ENCODE results near the gene ARFGAP1.
A peak's percentile ranks its signal among the peaks of the same experiment; 100 is the strongest.
"Not testable (repeated sequence)": the region's sequence is repeated elsewhere in the genome, so short reads cannot be mapped to it uniquely, and the experiment has no call there.

Gene ARFGAP1

GRCh38 chr20:63249891-63250290 lies 22.7 kb upstream of the ARFGAP1 start:
- peak overlapping the region; percentile 58 for H3K4me3 ChIP-seq
- peaks cover 20% of the 10 kb centered on the region; the same call in 1 of the 2 replicates for H3K36me3 ChIP-seq
- H3K4me2 ChIP-seq: peak overlapping the region; percentile 97
- TF ChIP-seq Cebpa-rat (IDR thresholded peaks at IDR 0.05): no peak
- H3K9ac ChIP-seq: peak overlapping the region; percentile 73
- peaks cover 39% of the 10 kb centered on the region for H4K20me1 ChIP-seq
- peaks cover 28% of the 10 kb centered on the region for H3K27me3 ChIP-seq
- H3K27ac ChIP-seq: peak overlapping the region; percentile 91
- no peaks in the 10 kb centered on the region for H3K9me3 ChIP-seq
- H3K4me1 ChIP-seq: peaks cover 94% of the 10 kb centered on the region

- peak overlapping the region; percentile 94 for H3K27ac ChIP-seq
- peaks cover 14% of the 10 kb centered on the region; the same call in 1 of the 2 replicates for H3K36me3 ChIP-seq
- peak overlapping the region; percentile 97 for H3K4me2 ChIP-seq
- peaks cover 94% of the 10 kb centered on the region for H3K4me1 ChIP-seq
- peaks cover 42% of the 10 kb centered on the region for H3K27me3 ChIP-seq
- H3K4me3 ChIP-seq: peak overlapping the region; percentile 85
- H3K9ac ChIP-seq: peak overlapping the region; percentile 91
- peaks cover 28% of the 10 kb centered on the region; the same call in 1 of the 2 replicates for H4K20me1 ChIP-seq
- not testable (repeated sequence) for H3K9me3 ChIP-seq
Measured at GRCh38 chr20:63251350-63251749, 21.3 kb upstream of the ARFGAP1 start.

GRCh38 chr20:63252284-63252711 lies 20.3 kb upstream of the ARFGAP1 start:
- peak overlapping the region; percentile 91 for H3K9ac ChIP-seq
- peak overlapping the region; percentile 97 for H3K4me2 ChIP-seq
- H4K20me1 ChIP-seq: peaks cover 18% of the 10 kb centered on the region; the same call in 1 of the 2 replicates
- peak overlapping the region; percentile 85 for H3K4me3 ChIP-seq
- no peak for TF ChIP-seq Cebpa-rat (IDR thresholded peaks at IDR 0.05)
- no peaks in the 10 kb centered on the region for H3K9me3 ChIP-seq
- H3K36me3 ChIP-seq: peaks cover 7% of the 10 kb centered on the region; the same call in 1 of the 2 replicates
- H3K27ac ChIP-seq: peak overlapping the region; percentile 94
- H3K4me1 ChIP-seq: peaks cover 94% of the 10 kb centered on the region
- H3K27me3 ChIP-seq: peaks cover 50% of the 10 kb centered on the region

GRCh38 chr20:63253065-63253437 lies 19.6 kb upstream of the ARFGAP1 start:
- Histone ChIP-seq H3K9me3 (no peaks in the 10 kb centered on the region), H4K20me1 (peaks cover 17% of the 10 kb centered on the region; the same call in 1 of the 2 replicates), H3K27ac (peak overlapping the region; percentile 94), H3K36me3 (peaks cover 1% of the 10 kb centered on the region; the same call in 1 of the 2 replicates), H3K4me2 (peak overlapping the region; percentile 97), H3K4me1 (peaks cover 94% of the 10 kb centered on the region), H3K27me3 (peaks cover 50% of the 10 kb centered on the region), H3K9ac (peak overlapping the region; percentile 91), H3K4me3 (peak overlapping the region; percentile 85)
- TF ChIP-seq Cebpa-rat (IDR thresholded peaks at IDR 0.05): no peak

- Histone ChIP-seq H3K36me3 (no peaks in the 10 kb centered on the region), H4K20me1 (peaks cover 17% of the 10 kb centered on the region; the same call in 1 of the 2 replicates), H3K27me3 (peaks cover 50% of the 10 kb centered on the region), H3K9ac (peak overlapping the region; percentile 91), H3K4me1 (peaks cover 94% of the 10 kb centered on the region), H3K4me2 (peak overlapping the region; percentile 97), H3K4me3 (peak overlapping the region; percentile 85), H3K27ac (peak overlapping the region; percentile 94), H3K9me3 (no peaks in the 10 kb centered on the region)
- TF ChIP-seq Cebpa-rat (IDR thresholded peaks at IDR 0.05): no peak
Measured at GRCh38 chr20:63253438-63254231, 19.0 kb upstream of the ARFGAP1 start.

- Histone ChIP-seq H3K4me1 (peaks cover 94% of the 10 kb centered on the region), H3K4me3 (peak within 1 kb of the TSS; percentile 85), H3K4me2 (peak within 1 kb of the TSS; percentile 97), H3K36me3 (no peaks in the 10 kb centered on the region), H3K27me3 (peaks cover 50% of the 10 kb centered on the region), H3K9me3 (no peaks in the 10 kb centered on the region), H3K9ac (peak within 1 kb of the TSS; percentile 91), H3K27ac (peak within 1 kb of the TSS; percentile 94), H4K20me1 (peaks cover 16% of the 10 kb centered on the region)
- no peak for TF ChIP-seq Cebpa-rat (IDR thresholded peaks at IDR 0.05)
Measured at GRCh38 chr20:63254232-63254605, 18.4 kb upstream of the ARFGAP1 start, which contains the start of gene NKAIN4. Gene NKAIN4, minus strand, starts transcription at chr20:63254463. Its CDS starts 13 bp downstream, at chr20:63254450.

- Histone ChIP-seq H3K4me3 (peak overlapping the region; percentile 85), H3K9ac (peak overlapping the region; percentile 81)
Measured at GRCh38 chr20:63254606-63255384, 17.8 kb upstream of the ARFGAP1 start.

GRCh38 chr20:63255931-63256704 lies 16.5 kb upstream of the ARFGAP1 start:
- TF ChIP-seq Cebpa-rat (IDR thresholded peaks at IDR 0.05): no peak
- Histone ChIP-seq H3K27ac (0 out of 2 replicates have a peak overlapping the region, but pooled peaks have one; percentile 88), H3K4me1 (peaks cover 95% of the 10 kb centered on the region), H4K20me1 (peaks cover 35% of the 10 kb centered on the region), H3K27me3 (peaks cover 50% of the 10 kb centered on the region), H3K4me3 (peak overlapping the region; percentile 85), H3K9me3 (no peaks in the 10 kb centered on the region), H3K4me2 (peak overlapping the region; percentile 86), H3K36me3 (no peaks in the 10 kb centered on the region), H3K9ac (peak overlapping the region; percentile 81; the same call in 1 of the 2 replicates)

More at GRCh38 chr20:63254606-63255384, 17.8 kb upstream of the ARFGAP1 start:
- H3K4me2 ChIP-seq: peak overlapping the region; percentile 86
- H3K9me3 ChIP-seq: no peaks in the 10 kb centered on the region
- no peak for TF ChIP-seq Cebpa-rat (IDR thresholded peaks at IDR 0.05)
- H3K4me1 ChIP-seq: peaks cover 94% of the 10 kb centered on the region
- peaks cover 50% of the 10 kb centered on the region for H3K27me3 ChIP-seq
- no peaks in the 10 kb centered on the region for H3K36me3 ChIP-seq
- peaks cover 22% of the 10 kb centered on the region for H4K20me1 ChIP-seq
- H3K27ac ChIP-seq: peak overlapping the region; percentile 88

GRCh38 chr20:63256954-63257353 lies 15.7 kb upstream of the ARFGAP1 start:
- TF ChIP-seq Cebpa-rat (IDR thresholded peaks at IDR 0.05): no peak
- no peaks in the 10 kb centered on the region for H3K36me3 ChIP-seq
- H3K4me3 ChIP-seq: no peak overlapping the region
- peak overlapping the region; percentile 86 for H3K4me2 ChIP-seq
- H3K9ac ChIP-seq: no peak overlapping the region
- H3K9me3 ChIP-seq: no peaks in the 10 kb centered on the region
- H3K27me3 ChIP-seq: peaks cover 48% of the 10 kb centered on the region
- H4K20me1 ChIP-seq: peaks cover 37% of the 10 kb centered on the region
- no peak overlapping the region for H3K27ac ChIP-seq
- H3K4me1 ChIP-seq: peaks cover 95% of the 10 kb centered on the region
